IMR-90 (cell line): Measurements from ENCODE around the gene ASAP2. TPM values are rescaled to one million over a fixed set of nuclear protein-coding genes. Genes with fewer than 3 reads are reported as not detected.

ENCODE experiments used
- ATAC-seq: fragments of 200-7000 bp; cut with Tn5 transposase; 2 replicates; pipeline ENCODE4 v1.9.1; 2020; ENCODE audit warnings: low read depth, mild to moderate bottlenecking, moderate library complexity
- BruUV-seq: library from RNA; stranded (reverse); fragments of 400-500 nt; replicated peaks from 2 replicates; lab custom pipeline; 2021; lab: Mats Ljungman, UMichigan
- CTCF ChIA-PET: fragments of 300-600 bp; formaldehyde crosslinking; extraction: SDS; loops from one replicate; lab custom pipeline; 2021; ENCODE audit warnings: antibody characterized with exemption; lab: Yijun Ruan, JAX
- POLR2A ChIA-PET: fragments of 300-600 bp; sonication (Branson Sonifier 250); formaldehyde crosslinking; loops from one replicate; lab custom pipeline; 2022; ENCODE audit warnings: antibody characterized with exemption; ENCODE audit not compliant: unreplicated experiment; lab: Charles Lee
- DNase-seq: peaks from one replicate; pipeline ENCODE4 v3.0.0; 2013
- H2AFZ ChIP-seq: replicated peaks from 2 replicates; pipeline ENCODE3; 2013; ENCODE audit warnings: low read length, mild to moderate bottlenecking; ENCODE audit not compliant: poor library complexity
- H2AK5ac ChIP-seq: 2 replicates; pipeline ENCODE4 v1.6.1; 2013; ENCODE audit warnings: low read depth, low read length, inconsistent platforms
- H2AK9ac ChIP-seq: replicated peaks from 2 replicates; pipeline ENCODE3; 2013; ENCODE audit warnings: mild to moderate bottlenecking, low read depth, low read length, moderate library complexity; ENCODE audit not compliant: poor library complexity
- H2BK120ac ChIP-seq: 2 replicates; pipeline ENCODE4 v1.6.1; 2013; ENCODE audit warnings: low read depth, low read length, inconsistent platforms
- H2BK15ac ChIP-seq: 3 replicates; pipeline ENCODE4 v1.6.1; 2013; ENCODE audit warnings: low read depth, low read length, inconsistent platforms
- H2BK20ac ChIP-seq: 2 replicates; pipeline ENCODE4 v1.6.1; 2013; ENCODE audit warnings: low read depth, mild to moderate bottlenecking, inconsistent platforms, low read length, moderate library complexity
- H2BK5ac ChIP-seq: 2 replicates; pipeline ENCODE4 v1.6.1; 2013; ENCODE audit warnings: mild to moderate bottlenecking, low read depth, low read length, inconsistent platforms; ENCODE audit not compliant: poor library complexity, severe bottlenecking
- H3K14ac ChIP-seq: replicated peaks from 2 replicates; pipeline ENCODE4 v1.6.1; 2013; ENCODE audit warnings: low read depth, low read length, inconsistent platforms
- H3K18ac ChIP-seq: 2 replicates; pipeline ENCODE4 v1.6.1; 2013; ENCODE audit warnings: low read depth, low read length, control low read depth
- H3K23ac ChIP-seq: 2 replicates; pipeline ENCODE4 v1.6.1; 2013; ENCODE audit warnings: low read depth, low read length, inconsistent platforms
- H3K27ac ChIP-seq: 2 replicates; pipeline ENCODE4 v1.5.1; 2013; ENCODE audit warnings: mild to moderate bottlenecking, control low read depth, low read length; ENCODE audit not compliant: insufficient read depth
- H3K27me3 ChIP-seq: 2 replicates; pipeline ENCODE4 v1.6.1; 2013; ENCODE audit warnings: low read length; ENCODE audit not compliant: control insufficient read depth, insufficient read depth
- H3K36me3 ChIP-seq: 2 replicates; pipeline ENCODE4 v1.6.1; 2013; ENCODE audit warnings: low read length, mixed read lengths; ENCODE audit not compliant: control insufficient read depth, insufficient read depth
- H3K4ac ChIP-seq: 2 replicates; pipeline ENCODE4 v1.6.1; 2013; ENCODE audit warnings: low read depth, low read length, inconsistent platforms
- H3K4me1 ChIP-seq: 2 replicates; pipeline ENCODE4 v1.6.1; 2013; ENCODE audit warnings: low read length, mixed read lengths; ENCODE audit not compliant: control insufficient read depth, insufficient read depth
- H3K4me2 ChIP-seq: 2 replicates; pipeline ENCODE4 v1.6.1; 2013; ENCODE audit warnings: low read depth, mild to moderate bottlenecking, control low read depth, low read length, moderate library complexity
- H3K4me3 ChIP-seq: 2 replicates; pipeline ENCODE4 v1.5.1; 2013; ENCODE audit warnings: low read depth, mild to moderate bottlenecking, control low read depth, low read length, moderate library complexity; ENCODE audit not compliant: insufficient read depth
- H3K56ac ChIP-seq: 2 replicates; pipeline ENCODE4 v1.6.1; 2013; ENCODE audit warnings: low read length, inconsistent platforms; ENCODE audit not compliant: insufficient read depth; ENCODE audit errors: extremely low read depth
- H3K79me1 ChIP-seq, 2 experiments: 2 replicates each; pipeline ENCODE4 v1.6.1; 2013; ENCODE audit warnings: low read length in 2 of 2, inconsistent platforms in 1 of 2, low read depth in 1 of 2
- H3K9ac ChIP-seq: 2 replicates; pipeline ENCODE4 v1.6.1; 2013; ENCODE audit warnings: low read depth, low read length, control low read depth
- H3K9me1 ChIP-seq: 2 replicates; pipeline ENCODE4 v1.6.1; 2013; ENCODE audit warnings: low read length, inconsistent platforms; ENCODE audit not compliant: insufficient read depth
- H3K9me3 ChIP-seq: 2 replicates; pipeline ENCODE4 v1.6.1; 2013; ENCODE audit warnings: low read length; ENCODE audit not compliant: control insufficient read depth, insufficient read depth
- H4K20me1 ChIP-seq: 2 replicates; pipeline ENCODE4 v1.6.1; 2013; ENCODE audit warnings: low read length, inconsistent platforms; ENCODE audit not compliant: insufficient read depth
- H4K5ac ChIP-seq: 2 replicates; pipeline ENCODE4 v1.6.1; 2013; ENCODE audit warnings: mild to moderate bottlenecking, low read depth, low read length, control low read depth
- H4K8ac ChIP-seq, 2 experiments: 2 replicates each; pipeline ENCODE4 v1.6.1; 2013; ENCODE audit warnings: low read depth in 2 of 2, low read length in 2 of 2, control low read depth in 1 of 2, inconsistent platforms in 1 of 2
- H4K91ac ChIP-seq: 2 replicates; pipeline ENCODE4 v1.6.1; 2013; ENCODE audit warnings: low read depth, low read length, inconsistent platforms; ENCODE audit not compliant: insufficient read depth
- CHD1 ChIP-seq: IDR thresholded peaks from 2 replicates; pipeline ENCODE4 v1.6.1; 2012; ENCODE audit warnings: low read depth, low read length, improper control_type of control experiment
- FOS ChIP-seq: fragments of 150-350 bp; IDR thresholded peaks from 2 replicates; pipeline ENCODE4 v1.6.1; 2016; ENCODE audit warnings: low read depth, low read length
- MAFK ChIP-seq: IDR thresholded peaks from 2 replicates; pipeline ENCODE4 v1.6.1; 2012; ENCODE audit warnings: low read depth, low read length, improper control_type of control experiment
- MAZ ChIP-seq: IDR thresholded peaks from 2 replicates; pipeline ENCODE4 v1.6.1; 2012; ENCODE audit warnings: low read depth, mild to moderate bottlenecking, low read length, improper control_type of control experiment, moderate library complexity, borderline replicate concordance
- MXI1 ChIP-seq: IDR thresholded peaks from 2 replicates; pipeline ENCODE4 v1.6.1; 2012; ENCODE audit warnings: low read depth, mild to moderate bottlenecking, low read length, moderate library complexity, borderline replicate concordance
- NFE2L2 ChIP-seq: fragments of 150-350 bp; IDR thresholded peaks from 2 replicates; pipeline ENCODE4 v1.6.1; 2016; ENCODE audit warnings: low read depth, mild to moderate bottlenecking, low read length
- POLR2A ChIP-seq: IDR thresholded peaks from 2 replicates; pipeline ENCODE4 v1.6.1; 2012; ENCODE audit warnings: mild to moderate bottlenecking, low read depth, low read length
- RAD21 ChIP-seq: IDR thresholded peaks from 2 replicates; pipeline ENCODE4 v1.6.1; 2012; ENCODE audit warnings: low read length, improper control_type of control experiment
- RCOR1 ChIP-seq: IDR thresholded peaks from 2 replicates; pipeline ENCODE4 v1.6.1; 2012; ENCODE audit warnings: mild to moderate bottlenecking, low read length, improper control_type of control experiment; ENCODE audit not compliant: insufficient replicate concordance
- RFX5 ChIP-seq: IDR thresholded peaks from 2 replicates; pipeline ENCODE4 v1.8.0; 2012; ENCODE audit warnings: low read depth, mild to moderate bottlenecking, low read length, moderate library complexity
- WGBS, 2 experiments: methylation state at CpG; one replicate each; pipeline versions ENCODE4 v1.1.5 to v1.1.7; 2013; ENCODE audit warnings: missing lambda C conversion rate in 2 of 2; ENCODE audit not compliant: insufficient read length in 1 of 2; ENCODE audit errors: extremely low coverage in 2 of 2; 5-methylcytosine and 5-hydroxymethylcytosine counted together
- dilution Hi-C: fragments of 300-500 bp; cut with HindIII; formaldehyde crosslinking; loops from one replicate; pipeline ENCODE4 v1.14.3; 2018; ENCODE audit warnings: low sequenced_read_pairs; ENCODE audit not compliant: unreplicated experiment
- in situ Hi-C: fragments of 300-500 bp; cut with MboI; formaldehyde crosslinking; loops from 3 replicates; pipeline ENCODE4 v1.14.3; 2019; ENCODE audit warnings: low sequenced_read_pairs, inconsistent platforms, mixed read lengths
- intact Hi-C: fragments of 100-400 bp; cut with micrococcal nuclease; formaldehyde crosslinking; loops from 2 replicates; pipeline ENCODE4 v1.10.0; 2022
- polyA plus RNA-seq, 3 experiments: library from polyadenylated mRNA; depleted of rRNA; stranded (reverse); fragments of >200 nt; gene quantifications; 2 replicates each; pipeline ENCODE4 v1.2.3, GENCODE V29; 2012; ENCODE audit warnings: low replicate concordance in 1 of 3
- total RNA-seq: library from RNA; depleted of rRNA; stranded (reverse); fragments of >200 nt; gene quantifications from 2 replicates; pipeline ENCODE4 v1.2.3, GENCODE V29; 2012

ASAP2 gene
- total and polyA plus RNA-seq, 2 of the 4 experiments (the other 2 are of a cell fraction): 19.7 to 28.1 TPM

DNA sequence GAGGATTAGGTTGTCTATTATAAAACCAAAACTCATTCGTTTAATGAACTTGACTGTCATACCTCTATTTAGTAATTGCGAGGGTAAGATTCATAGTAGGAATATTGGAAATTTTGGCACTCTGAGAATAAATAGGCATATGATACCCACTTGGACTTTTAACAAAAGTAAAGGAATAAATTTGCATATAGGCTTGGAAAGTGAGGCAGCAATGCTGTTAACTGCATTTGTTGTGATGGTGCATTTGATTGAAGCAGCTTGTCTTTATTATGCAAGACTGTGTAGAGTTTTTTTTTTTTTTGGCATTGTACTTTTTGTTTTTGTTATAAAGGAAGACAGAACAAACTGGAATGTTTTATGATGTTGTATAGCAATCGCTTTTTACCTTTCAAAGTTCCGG is 197.8 kb downstream of the ASAP2 start:
- H4K8ac ChIP-seq: no peak overlapping the region
- ChIA-PET POLR2A (interaction anchor here (0.6 kb wide), 1 partner anchor 196 kb away, joined by 3 read pairs; no protein-coding TSS in a partner anchor), CTCF (no interaction called here)
- H3K14ac ChIP-seq: no peak overlapping the region
- H3K27ac ChIP-seq: peak overlapping the region; percentile 14; the same call in 1 of the 2 replicates
- no peak overlapping the region for H2BK15ac ChIP-seq
- DNase-seq (no peak), ATAC-seq (no peak)
- H2AK5ac ChIP-seq: no peak overlapping the region
- no peak overlapping the region for H3K18ac ChIP-seq
- intact Hi-C loops (no loop called here), dilution Hi-C loops (no loop called here), in situ Hi-C loops (no loop called here)
- BruUV-seq: no TSS peak
- H3K79me1 ChIP-seq: peaks cover 11 to 60% of the 10 kb centered on the region in 2 experiments
- peaks cover 32% of the 10 kb centered on the region for H3K9me1 ChIP-seq
- no peak overlapping the region for H4K5ac ChIP-seq
- no peak overlapping the region for H4K91ac ChIP-seq
- H3K9ac ChIP-seq: no peak overlapping the region
- H3K56ac ChIP-seq: no peak overlapping the region
- no peak for TF ChIP-seq RFX5
- TF ChIP-seq RAD21: no peak
- TF ChIP-seq FOS: no peak
- no peak for TF ChIP-seq CHD1
- no peak for TF ChIP-seq RCOR1
- no peak for TF ChIP-seq MAZ
- no peak for TF ChIP-seq NFE2L2
- no peak for TF ChIP-seq MXI1
- no peak for TF ChIP-seq MAFK
- no peak for TF ChIP-seq POLR2A
- H3K9me3 ChIP-seq: no peaks in the 10 kb centered on the region
- H3K4ac ChIP-seq: no peak overlapping the region
- H2AFZ ChIP-seq: no peak overlapping the region
- peaks cover 37% of the 10 kb centered on the region for H3K36me3 ChIP-seq
- peak overlapping the region; percentile 61 for H2BK5ac ChIP-seq
- no peak overlapping the region for H2BK20ac ChIP-seq
- no peak overlapping the region for H2AK9ac ChIP-seq
- H3K27me3 ChIP-seq: no peaks in the 10 kb centered on the region
- H3K23ac ChIP-seq: no peak overlapping the region
- H4K20me1 ChIP-seq: peaks cover 25% of the 10 kb centered on the region
- H2BK120ac ChIP-seq: no peak overlapping the region
- no peak overlapping the region for H3K4me3 ChIP-seq
- H3K4me1 ChIP-seq: peaks cover 32% of the 10 kb centered on the region
- no CpG with 5 or more reads among the region's 4 CpGs for WGBS, 2 experiments
- H3K4me2 ChIP-seq: no peak overlapping the region
